ENCODE results near the gene HP. TPM values are rescaled to one million over a fixed set of nuclear protein-coding genes. Genes with fewer than 3 reads are reported as not detected.

HP gene
- total RNA-seq, 1 donor from 2014 or later, result not detected

DNA sequence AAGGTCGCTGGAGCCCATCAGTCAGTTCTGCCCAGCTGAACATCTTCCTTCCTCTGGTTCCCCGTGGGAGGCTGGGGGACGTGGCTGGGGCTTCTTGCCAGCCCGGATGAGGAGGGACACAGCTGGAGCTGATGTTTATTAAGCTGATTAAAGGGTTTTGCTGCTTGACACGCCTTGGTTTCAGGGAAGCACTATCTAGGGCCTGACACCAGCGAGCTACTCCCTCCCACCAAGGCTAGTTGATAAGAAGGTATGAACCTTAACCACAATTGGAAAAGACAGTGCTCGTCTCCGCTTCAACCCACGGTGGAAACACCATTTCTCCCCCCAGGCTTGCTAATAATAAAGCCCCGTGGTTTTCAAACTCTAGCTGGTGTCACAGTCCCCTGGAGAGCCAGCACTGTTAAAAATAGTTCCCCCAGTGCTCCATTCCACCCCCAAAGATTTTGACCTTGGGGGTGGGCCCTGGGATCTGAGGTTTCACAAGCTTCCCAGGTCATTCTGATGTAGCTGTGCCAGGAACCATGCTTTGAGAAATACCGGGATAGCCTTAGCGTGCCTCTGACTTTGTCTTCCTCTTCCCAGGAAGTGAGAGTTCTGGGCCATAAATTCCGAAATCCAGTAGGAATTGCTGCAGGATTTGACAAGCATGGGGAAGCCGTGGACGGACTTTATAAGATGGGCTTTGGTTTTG is 40.3 kb upstream of the HP start:
- H3K9me3 Mint-ChIP-seq (ENCODE audit: low read depth), result no peaks in the 10 kb centered on the region
- DNase-seq (ENCODE audit: low spot score, unreplicated experiment), result no peak
- H3K36me3 Mint-ChIP-seq (ENCODE audit: insufficient read depth), result peaks cover 12% of the 10 kb centered on the region
- TF ChIP-seq, protein P1, sequence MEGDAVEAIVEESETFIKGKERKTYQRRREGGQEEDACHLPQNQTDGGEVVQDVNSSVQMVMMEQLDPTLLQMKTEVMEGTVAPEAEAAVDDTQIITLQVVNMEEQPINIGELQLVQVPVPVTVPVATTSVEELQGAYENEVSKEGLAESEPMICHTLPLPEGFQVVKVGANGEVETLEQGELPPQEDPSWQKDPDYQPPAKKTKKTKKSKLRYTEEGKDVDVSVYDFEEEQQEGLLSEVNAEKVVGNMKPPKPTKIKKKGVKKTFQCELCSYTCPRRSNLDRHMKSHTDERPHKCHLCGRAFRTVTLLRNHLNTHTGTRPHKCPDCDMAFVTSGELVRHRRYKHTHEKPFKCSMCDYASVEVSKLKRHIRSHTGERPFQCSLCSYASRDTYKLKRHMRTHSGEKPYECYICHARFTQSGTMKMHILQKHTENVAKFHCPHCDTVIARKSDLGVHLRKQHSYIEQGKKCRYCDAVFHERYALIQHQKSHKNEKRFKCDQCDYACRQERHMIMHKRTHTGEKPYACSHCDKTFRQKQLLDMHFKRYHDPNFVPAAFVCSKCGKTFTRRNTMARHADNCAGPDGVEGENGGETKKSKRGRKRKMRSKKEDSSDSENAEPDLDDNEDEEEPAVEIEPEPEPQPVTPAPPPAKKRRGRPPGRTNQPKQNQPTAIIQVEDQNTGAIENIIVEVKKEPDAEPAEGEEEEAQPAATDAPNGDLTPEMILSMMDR (IDR thresholded peaks at IDR 0.05; ENCODE audit: unreplicated experiment), result no peak
- H3K27me3 Mint-ChIP-seq, result no peaks in the 10 kb centered on the region
- H3K27ac Mint-ChIP-seq, result peak overlapping the region; percentile 34
- no peak overlapping the region for H3K4me3 Mint-ChIP-seq (ENCODE audit: low read depth)
- peaks cover 7% of the 10 kb centered on the region for H3K4me1 Mint-ChIP-seq (ENCODE audit: low read depth)

DNA sequence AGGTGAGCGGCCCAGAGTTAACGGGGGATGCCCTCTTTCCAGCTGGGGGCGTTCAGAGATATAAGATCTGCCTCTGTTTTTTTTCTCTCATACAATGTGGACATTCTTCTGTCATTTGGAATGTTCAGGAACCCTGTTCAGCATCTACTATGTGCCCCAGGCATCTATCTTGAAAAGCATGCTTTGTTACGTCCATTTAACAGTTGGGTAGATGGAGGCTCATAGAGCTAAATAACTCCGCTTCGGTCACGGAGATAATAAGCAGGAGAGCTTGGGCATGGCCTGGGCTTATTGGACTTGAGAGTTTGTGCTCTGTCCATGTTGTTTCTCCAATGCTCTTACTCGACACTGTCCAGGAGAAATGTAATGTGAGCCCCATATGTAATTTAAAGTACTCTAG is 39.6 kb upstream of the HP start:
- peaks cover 14% of the 10 kb centered on the region for H3K36me3 Mint-ChIP-seq (ENCODE audit: insufficient read depth)
- TF ChIP-seq, protein P1 (IDR thresholded peaks at IDR 0.05; ENCODE audit: unreplicated experiment), result no peak
- no peaks in the 10 kb centered on the region for H3K9me3 Mint-ChIP-seq (ENCODE audit: low read depth)
- H3K4me1 Mint-ChIP-seq (ENCODE audit: low read depth), result peaks cover 7% of the 10 kb centered on the region
- H3K27ac Mint-ChIP-seq, result no peak overlapping the region
- no peak for DNase-seq (ENCODE audit: low spot score, unreplicated experiment)
- no peaks in the 10 kb centered on the region for H3K27me3 Mint-ChIP-seq
- no peak overlapping the region for H3K4me3 Mint-ChIP-seq (ENCODE audit: low read depth)

DNA sequence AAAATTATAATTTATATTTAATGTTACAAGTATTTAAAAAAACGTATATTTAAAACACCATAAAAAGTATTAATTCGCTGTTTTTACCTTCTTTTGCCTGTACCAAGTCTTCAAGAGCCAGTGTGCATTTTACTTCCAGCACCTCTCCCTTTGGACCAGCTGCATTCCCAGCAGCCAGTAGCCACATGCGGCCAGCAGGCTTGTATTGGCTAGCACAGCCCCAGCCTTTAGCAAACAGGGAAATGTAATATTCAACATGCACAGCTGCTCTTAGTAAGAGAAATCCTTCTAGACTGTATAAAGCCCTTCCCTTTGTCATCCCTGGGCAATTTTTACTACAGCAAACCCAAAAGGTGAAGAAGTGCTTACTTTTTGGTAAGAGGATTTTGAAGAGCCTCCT is 39.2 kb upstream of the HP start:
- Mint-ChIP-seq H3K4me3 (ENCODE audit: low read depth) (no peak overlapping the region), H3K4me1 (ENCODE audit: low read depth) (peaks cover 7% of the 10 kb centered on the region), H3K36me3 (ENCODE audit: insufficient read depth) (peaks cover 14% of the 10 kb centered on the region), H3K27ac (no peak overlapping the region), H3K27me3 (no peaks in the 10 kb centered on the region), H3K9me3 (ENCODE audit: low read depth) (no peaks in the 10 kb centered on the region)
- no peak for DNase-seq (ENCODE audit: low spot score, unreplicated experiment)
- TF ChIP-seq, protein P1 (IDR thresholded peaks at IDR 0.05; ENCODE audit: unreplicated experiment), result no peak

DNA sequence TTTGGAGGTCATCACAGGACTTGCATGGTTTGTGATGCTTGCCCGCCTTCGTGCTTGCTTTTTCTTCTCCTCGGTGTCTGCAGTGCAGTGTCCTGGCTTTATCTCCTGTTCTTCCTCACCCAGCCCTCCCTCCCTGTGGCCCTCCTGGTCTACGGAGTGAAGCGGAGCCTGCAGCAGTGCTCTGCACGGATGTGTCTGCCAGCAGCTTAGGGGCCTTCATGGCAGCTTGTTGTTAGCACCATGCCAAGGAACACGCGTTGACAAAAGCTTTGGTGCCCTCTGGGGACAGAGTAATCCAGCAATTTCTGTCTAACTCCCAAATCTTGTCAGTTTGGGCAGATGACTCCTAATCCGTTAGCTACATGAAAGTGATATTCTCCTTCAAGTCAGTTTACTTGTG is 35.8 kb upstream of the HP start:
- Mint-ChIP-seq H3K4me3 (ENCODE audit: low read depth) (no peak overlapping the region), H3K9me3 (ENCODE audit: low read depth) (no peaks in the 10 kb centered on the region), H3K36me3 (ENCODE audit: insufficient read depth) (peaks cover 18% of the 10 kb centered on the region), H3K27ac (no peak overlapping the region), H3K27me3 (no peaks in the 10 kb centered on the region), H3K4me1 (ENCODE audit: low read depth) (peaks cover 7% of the 10 kb centered on the region)
- no peak for DNase-seq (ENCODE audit: low spot score, unreplicated experiment)
- TF ChIP-seq, protein P1 (IDR thresholded peaks at IDR 0.05; ENCODE audit: unreplicated experiment), result no peak

DNA sequence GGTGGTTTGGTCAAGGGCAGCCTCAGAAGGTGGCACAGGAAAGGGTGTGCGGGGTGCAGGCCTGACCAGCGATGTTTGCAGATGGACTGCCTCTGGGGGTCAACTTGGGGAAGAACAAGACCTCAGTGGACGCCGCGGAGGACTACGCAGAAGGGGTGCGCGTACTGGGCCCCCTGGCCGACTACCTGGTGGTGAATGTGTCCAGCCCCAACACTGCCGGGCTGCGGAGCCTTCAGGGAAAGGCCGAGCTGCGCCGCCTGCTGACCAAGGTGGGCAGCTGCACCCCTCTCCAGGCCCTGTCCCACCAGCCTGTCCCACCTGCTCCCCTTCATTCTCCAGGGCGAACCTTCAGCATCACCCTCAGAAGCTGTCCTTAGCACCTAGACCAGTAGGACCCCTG is 33.3 kb upstream of the HP start:
- DNase-seq (ENCODE audit: low spot score, unreplicated experiment), result peak; percentile 28
- H3K36me3 Mint-ChIP-seq (ENCODE audit: insufficient read depth), result peaks cover 20% of the 10 kb centered on the region

More for the DNA sequence above, 33.3 kb upstream of the HP start:
- Mint-ChIP-seq H3K4me3 (ENCODE audit: low read depth) (no peak overlapping the region), H3K9me3 (ENCODE audit: low read depth) (no peaks in the 10 kb centered on the region), H3K27ac (no peak overlapping the region), H3K27me3 (no peaks in the 10 kb centered on the region), H3K4me1 (ENCODE audit: low read depth) (no peaks in the 10 kb centered on the region)
- TF ChIP-seq, protein P1 (IDR thresholded peaks at IDR 0.05; ENCODE audit: unreplicated experiment), result peak; percentile 61

Measured in progenitor cell of endocrine pancreas (in vitro differentiated cells).